HG02870 (cell line): ENCODE data around the gene PSME4.
"Not testable (repeated sequence)": the region's sequence is repeated elsewhere in the genome, so short reads cannot be mapped to it uniquely, and the experiment has no call there.

Experiments used
- ATAC-seq: cut with Tn5 transposase; IDR thresholded peaks from one replicate; pipeline ENCODE4 v1.9.1; 2021; ENCODE audit warnings: mild to moderate bottlenecking, moderate library complexity; ENCODE audit not compliant: unreplicated experiment

Gene PSME4

DNA sequence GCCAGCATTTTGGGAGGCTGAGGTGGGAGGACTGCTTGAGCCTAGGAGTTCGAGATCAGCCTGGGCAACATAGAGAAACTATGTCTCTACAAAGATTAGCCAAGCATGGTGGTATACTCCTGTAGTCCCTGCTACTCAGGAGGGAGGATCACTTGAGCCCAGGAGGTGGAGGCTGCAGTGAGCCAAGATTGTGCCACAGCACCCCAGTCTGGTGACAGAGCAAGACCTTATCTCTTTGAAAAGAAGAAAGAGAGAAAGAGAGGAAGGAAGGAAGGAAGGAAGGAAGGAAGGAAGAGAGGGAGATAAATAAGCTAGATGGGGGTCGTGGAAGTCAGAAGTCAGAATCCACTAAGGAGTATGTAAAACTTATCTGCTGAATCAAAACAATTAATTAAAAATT is 127.2 kb downstream of the PSME4 start:
- no peak for ATAC-seq

- ATAC-seq, result no peak
Observed at GRCh38 chr2:53842891-53843290, 127.9 kb downstream of the PSME4 start.

- not testable (repeated sequence) for ATAC-seq
Observed at GRCh38 chr2:53841651-53842050, 129.1 kb downstream of the PSME4 start.

DNA sequence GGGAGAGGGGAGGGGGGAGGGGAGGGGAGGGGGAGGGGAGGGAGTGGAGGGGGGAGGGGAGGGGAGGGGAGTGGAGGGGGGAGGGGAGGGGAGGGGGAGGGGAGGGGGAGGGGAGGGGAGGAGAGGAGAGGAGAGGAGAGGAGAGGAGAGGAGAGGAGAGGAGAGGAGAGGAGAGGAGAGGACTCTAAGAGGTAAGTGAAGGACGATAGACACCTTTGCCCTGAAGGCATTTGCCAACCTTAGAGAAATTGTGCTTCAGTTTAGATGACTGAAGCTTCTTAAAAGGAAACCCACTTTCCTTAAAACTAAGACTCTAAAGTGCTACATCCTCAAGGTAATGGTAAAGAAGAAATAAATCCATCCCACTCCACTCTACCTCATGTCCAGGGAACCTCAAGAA is 130.2 kb downstream of the PSME4 start:
- ATAC-seq, result no peak

- not testable (repeated sequence) for ATAC-seq
Observed at GRCh38 chr2:53829980-53830290, 140.9 kb downstream of the PSME4 start.

DNA sequence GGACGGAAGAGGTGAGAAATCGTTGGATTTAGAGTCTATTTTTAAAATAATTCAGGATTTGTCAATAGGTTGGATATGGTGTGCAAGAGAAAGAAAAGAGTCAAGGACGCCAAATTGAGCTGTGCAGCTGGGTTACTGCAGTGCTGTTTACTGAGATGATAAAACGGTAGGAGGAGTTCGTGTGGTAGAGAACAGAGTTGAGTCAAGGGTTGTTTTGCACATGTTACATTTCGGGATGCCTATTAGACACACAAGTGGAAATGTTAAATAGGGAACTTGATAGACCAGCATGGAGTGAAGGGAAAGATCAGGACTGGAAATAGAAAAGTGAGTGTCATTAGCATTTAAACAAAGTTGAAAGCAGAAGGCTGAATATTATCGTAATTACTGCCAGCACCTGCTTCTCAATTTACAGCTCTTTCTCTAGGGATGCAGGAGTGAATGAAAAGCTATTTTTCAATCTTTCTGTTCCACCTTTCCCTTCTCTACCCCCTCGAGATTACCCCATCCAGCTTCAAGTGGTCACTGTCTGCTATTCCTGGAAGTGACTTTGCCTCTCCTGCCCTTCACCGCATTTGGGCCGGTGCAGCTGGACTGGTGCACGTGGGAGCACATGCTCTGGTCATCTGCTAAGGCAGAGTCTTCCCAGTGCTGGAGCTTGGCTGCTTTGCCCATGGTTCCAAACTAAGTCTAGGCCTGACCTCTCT is 141.4 kb downstream of the PSME4 start:
- ATAC-seq, result no peak

- no peak for ATAC-seq
Observed at GRCh38 chr2:53828331-53828730, 142.5 kb downstream of the PSME4 start.

DNA sequence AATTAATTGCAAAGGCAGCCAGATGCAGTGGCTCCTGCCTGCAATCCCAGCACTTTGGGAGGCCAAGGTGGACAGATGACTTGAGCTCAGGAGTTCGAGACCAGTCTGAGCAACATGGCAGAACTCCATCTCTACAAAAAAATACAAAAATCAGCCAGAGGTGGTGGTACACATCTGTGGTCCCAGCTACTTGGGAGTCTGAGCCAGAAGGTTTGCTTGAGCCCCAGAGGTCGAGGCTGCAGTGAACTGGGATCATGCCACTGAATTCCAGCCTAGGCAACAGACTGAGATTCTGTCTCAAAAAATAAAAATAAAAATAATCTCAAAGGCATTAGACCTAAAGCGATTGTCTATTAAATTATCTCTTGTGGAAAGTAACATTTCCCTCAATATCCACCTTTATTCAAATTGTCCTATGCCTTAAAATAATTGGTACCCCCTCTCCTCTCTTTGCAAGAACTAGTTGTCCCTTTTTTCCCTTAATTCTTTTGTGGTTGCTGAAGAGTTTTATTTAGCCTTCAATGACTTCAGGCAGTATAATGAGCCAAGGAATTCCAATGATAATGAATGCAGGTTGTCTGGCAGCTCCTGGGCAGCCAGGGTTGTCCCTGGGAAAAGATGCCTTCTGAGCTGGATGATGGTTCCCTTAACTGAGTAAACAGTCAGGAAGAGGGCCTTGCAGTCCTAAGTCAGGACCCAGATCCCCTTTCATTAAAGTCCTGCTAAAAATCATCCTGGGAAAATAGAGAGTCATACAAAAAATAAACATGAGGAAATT is 143.2 kb downstream of the PSME4 start:
- ATAC-seq, result no peak

DNA sequence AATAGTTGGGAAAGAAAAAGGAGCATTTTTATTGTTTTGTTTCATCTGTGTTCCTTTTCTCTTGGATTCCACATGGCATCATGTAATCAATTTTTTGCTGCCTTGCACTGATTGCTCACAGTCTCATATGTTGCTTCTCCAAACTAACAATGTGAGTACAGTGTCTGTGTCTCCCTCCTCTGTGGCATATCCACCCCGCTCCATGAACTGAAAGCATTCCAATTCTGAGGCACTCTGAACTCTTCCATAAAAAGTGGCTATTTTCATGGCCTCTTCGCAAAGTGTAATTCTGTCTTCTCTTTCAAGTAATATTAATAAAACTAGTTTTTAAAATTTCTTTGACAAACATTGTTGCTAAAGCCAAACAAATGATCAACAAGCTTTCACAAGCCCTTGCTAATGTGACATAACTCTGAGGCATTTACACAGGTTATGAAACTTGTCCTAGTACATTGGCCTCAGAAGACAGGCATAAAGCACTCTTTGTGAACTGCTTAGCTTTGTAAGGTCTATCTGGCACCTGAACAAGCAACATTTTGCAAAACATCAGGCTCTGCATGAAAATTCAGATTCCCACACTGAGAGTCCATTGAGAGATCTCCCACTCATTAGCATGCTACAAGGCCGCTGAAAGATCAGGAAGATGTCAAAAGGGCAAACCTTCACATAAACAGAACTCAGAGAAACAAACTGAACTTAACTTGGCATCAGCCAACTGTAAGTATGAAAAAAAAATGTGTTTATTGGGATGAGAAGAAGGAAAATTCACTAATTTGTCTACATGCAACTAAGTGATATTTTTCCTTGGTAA is 144.0 kb downstream of the PSME4 start:
- no peak for ATAC-seq

DNA sequence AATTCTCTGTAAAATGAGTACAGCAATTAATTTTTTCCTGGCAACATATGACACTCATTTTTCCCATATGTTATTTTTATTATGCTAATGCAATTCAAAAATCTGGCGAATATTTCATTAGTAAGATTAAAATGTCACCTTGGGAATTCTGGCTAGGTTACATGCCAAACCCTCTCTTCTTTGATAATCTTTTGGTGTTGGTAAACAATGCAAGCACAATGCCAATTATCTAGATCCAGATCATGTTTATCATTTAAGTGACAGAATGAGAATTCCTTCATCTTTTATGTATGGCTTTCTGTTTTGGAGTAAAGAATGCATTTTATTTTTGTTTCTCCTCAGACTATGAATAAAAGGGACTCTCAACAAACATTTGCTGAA is 144.8 kb downstream of the PSME4 start:
- ATAC-seq, result no peak

DNA sequence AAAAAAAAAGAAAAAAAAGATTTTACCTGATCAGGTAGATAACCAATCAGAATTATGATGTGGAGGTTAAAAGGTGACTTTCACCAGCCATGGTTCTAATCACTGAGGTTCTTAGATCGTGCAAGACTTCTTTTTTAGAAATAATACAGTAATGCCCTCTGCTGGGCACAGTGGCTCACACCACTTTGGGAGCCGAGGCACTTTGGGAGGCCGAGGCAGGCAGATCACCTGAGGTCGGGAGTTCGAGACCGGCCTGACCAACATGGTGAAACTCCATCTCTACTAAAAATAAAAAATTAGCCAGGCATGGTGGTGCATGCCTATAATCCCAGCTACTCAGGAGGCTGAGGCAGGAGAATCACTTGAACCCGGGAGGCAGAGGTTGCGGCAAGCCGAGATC is 147.2 kb downstream of the PSME4 start:
- ATAC-seq, result not testable (repeated sequence)

- no peak for ATAC-seq
Observed at GRCh38 chr2:53821810-53822209, 149.0 kb downstream of the PSME4 start.

- ATAC-seq, result no peak
Observed at GRCh38 chr2:53820711-53821110, 150.1 kb downstream of the PSME4 start.

DNA sequence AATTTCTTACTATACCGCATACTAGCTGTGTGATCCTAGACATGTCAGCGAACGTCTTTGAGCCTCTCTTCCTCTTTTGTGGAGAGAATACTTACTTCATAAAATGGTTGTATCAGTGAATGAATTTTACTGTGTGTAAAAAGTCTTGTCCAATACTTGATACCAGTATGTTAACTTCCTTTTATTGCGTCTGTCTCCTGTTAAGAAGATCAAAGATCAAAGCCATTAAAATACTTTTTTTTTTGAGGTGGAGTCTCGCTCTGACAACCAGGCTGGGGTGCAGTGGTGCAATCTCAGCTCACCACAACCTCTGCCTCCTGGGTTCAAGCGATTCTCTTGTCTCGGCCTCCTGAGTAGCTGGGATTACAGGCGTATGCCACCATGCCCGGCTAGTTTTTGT is 150.7 kb downstream of the PSME4 start:
- no peak for ATAC-seq

DNA sequence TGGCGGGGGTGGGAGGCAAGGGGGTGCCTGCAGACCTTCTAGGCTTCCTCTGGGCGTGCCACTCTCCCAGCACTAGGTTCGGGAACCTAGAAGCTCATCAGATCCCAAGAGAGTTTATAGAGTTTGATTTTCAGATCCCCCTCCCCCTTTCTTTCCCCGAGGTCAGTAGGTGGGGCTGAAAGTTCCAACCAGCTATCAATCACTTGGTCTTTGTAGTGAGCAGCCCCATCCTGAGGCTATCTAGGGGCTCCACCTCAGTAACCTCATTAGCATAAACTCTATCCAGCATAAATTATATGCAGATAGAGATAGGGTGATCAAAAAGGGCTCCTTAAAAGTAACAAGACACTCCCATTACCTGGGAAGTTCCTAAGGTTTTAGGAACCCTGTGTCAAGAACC is 151.2 kb downstream of the PSME4 start:
- ATAC-seq, result no peak

- ATAC-seq, result no peak
Observed at GRCh38 chr2:53818854-53819435, 151.8 kb downstream of the PSME4 start.
